NCI-H2227 (cell line): ENCODE measurements around the gene AP1B1.
A peak's percentile ranks its signal among the peaks of the same experiment; 100 is the strongest.

ENCODE experiments used
- DNase-seq: peaks from one replicate; lab custom pipeline; 2025; ENCODE audit not compliant: unreplicated experiment; lab: John Stamatoyannopoulos, UW

AP1B1 gene

GRCh38 chr22:29314537-29315285 is 73.7 kb downstream of the AP1B1 start:
- DNase-seq = peak; percentile 13

- DNase-seq = no peak
Observed at GRCh38 chr22:29313576-29314466, 74.5 kb downstream of the AP1B1 start.

- DNase-seq = peak; percentile 32
Observed at GRCh38 chr22:29313126-29313575, 75.2 kb downstream of the AP1B1 start.

GRCh38 chr22:29312218-29313125 is 75.9 kb downstream of the AP1B1 start:
- DNase-seq = no peak

GRCh38 chr22:29311464-29312217 is 76.7 kb downstream of the AP1B1 start:
- DNase-seq = no peak

- DNase-seq = peak; percentile 82
Observed at GRCh38 chr22:29310863-29311339, 77.5 kb downstream of the AP1B1 start.

- no peak for DNase-seq
Observed at GRCh38 chr22:29310065-29310862, 78.1 kb downstream of the AP1B1 start.

GRCh38 chr22:29309332-29310064 is 78.9 kb downstream of the AP1B1 start:
- no peak for DNase-seq

GRCh38 chr22:29308791-29309262 is 79.5 kb downstream of the AP1B1 start:
- DNase-seq = no peak

- DNase-seq = no peak
Observed at GRCh38 chr22:29308148-29308790, 80.1 kb downstream of the AP1B1 start.

GRCh38 chr22:29307596-29308147 is 80.7 kb downstream of the AP1B1 start:
- DNase-seq = no peak

GRCh38 chr22:29306835-29307595 is 81.4 kb downstream of the AP1B1 start:
- DNase-seq = peak; percentile 85

- DNase-seq = peak; percentile 67
Observed at GRCh38 chr22:29306175-29306834, 82.1 kb downstream of the AP1B1 start, which contains the start of gene GAS2L1. Gene GAS2L1 (plus strand): TSS chr22:29306650. CDS start chr22:29308106, 1,456 bp downstream.

- DNase-seq = no peak
Observed at GRCh38 chr22:29305836-29306174, 82.6 kb downstream of the AP1B1 start.

- DNase-seq = no peak
Observed at GRCh38 chr22:29302681-29303465, 85.5 kb downstream of the AP1B1 start.

GRCh38 chr22:29302402-29302680 is 86.0 kb downstream of the AP1B1 start:
- no peak for DNase-seq
